ENCODE data around the gene LGALS14.
"Not testable (repeated sequence)": the region's sequence is repeated elsewhere in the genome, so short reads cannot be mapped to it uniquely, and the experiment has no call there.

The LGALS14 gene

GRCh38 chr19:39679056-39679790 lies 25.1 kb upstream of the LGALS14 start:
- H3K4me3 ChIP-seq (ENCODE audit: low read depth, low read length) = no peak overlapping the region
- H3K27ac ChIP-seq = no peak overlapping the region
- in situ Hi-C loops (cut with HindIII; ENCODE audit: low pct_ligation_motif_present, low sequenced_read_pairs) = no loop called here
- TF ChIP-seq, protein P1, sequence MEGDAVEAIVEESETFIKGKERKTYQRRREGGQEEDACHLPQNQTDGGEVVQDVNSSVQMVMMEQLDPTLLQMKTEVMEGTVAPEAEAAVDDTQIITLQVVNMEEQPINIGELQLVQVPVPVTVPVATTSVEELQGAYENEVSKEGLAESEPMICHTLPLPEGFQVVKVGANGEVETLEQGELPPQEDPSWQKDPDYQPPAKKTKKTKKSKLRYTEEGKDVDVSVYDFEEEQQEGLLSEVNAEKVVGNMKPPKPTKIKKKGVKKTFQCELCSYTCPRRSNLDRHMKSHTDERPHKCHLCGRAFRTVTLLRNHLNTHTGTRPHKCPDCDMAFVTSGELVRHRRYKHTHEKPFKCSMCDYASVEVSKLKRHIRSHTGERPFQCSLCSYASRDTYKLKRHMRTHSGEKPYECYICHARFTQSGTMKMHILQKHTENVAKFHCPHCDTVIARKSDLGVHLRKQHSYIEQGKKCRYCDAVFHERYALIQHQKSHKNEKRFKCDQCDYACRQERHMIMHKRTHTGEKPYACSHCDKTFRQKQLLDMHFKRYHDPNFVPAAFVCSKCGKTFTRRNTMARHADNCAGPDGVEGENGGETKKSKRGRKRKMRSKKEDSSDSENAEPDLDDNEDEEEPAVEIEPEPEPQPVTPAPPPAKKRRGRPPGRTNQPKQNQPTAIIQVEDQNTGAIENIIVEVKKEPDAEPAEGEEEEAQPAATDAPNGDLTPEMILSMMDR (IDR thresholded peaks at IDR 0.05; ENCODE audit: low read depth, low read length, missing control alignments) = no peak
- H3K27me3 ChIP-seq (replicated peaks) = no peaks in the 10 kb centered on the region
- DNase-seq = no peak
- no peaks in the 10 kb centered on the region for H3K36me3 ChIP-seq (replicated peaks)

- no peak for DNase-seq
- in situ Hi-C loops (cut with HindIII; ENCODE audit: low pct_ligation_motif_present, low sequenced_read_pairs) = no loop called here
- Histone ChIP-seq H3K27ac (no peak overlapping the region), H3K36me3 (replicated peaks) (no peaks in the 10 kb centered on the region), H3K27me3 (replicated peaks) (no peaks in the 10 kb centered on the region), H3K4me3 (ENCODE audit: low read depth, low read length) (no peak overlapping the region)
- TF ChIP-seq, protein P1 (IDR thresholded peaks at IDR 0.05; ENCODE audit: low read depth, low read length, missing control alignments) = no peak
These were observed 24.5 kb upstream of the LGALS14 start for GRCh38 chr19:39679791-39680168.

- in situ Hi-C loops (cut with HindIII; ENCODE audit: low pct_ligation_motif_present, low sequenced_read_pairs) = no loop called here
- Histone ChIP-seq H3K27me3 (replicated peaks) (no peaks in the 10 kb centered on the region), H3K36me3 (replicated peaks) (no peaks in the 10 kb centered on the region), H3K27ac (no peak overlapping the region), H3K4me3 (ENCODE audit: low read depth, low read length) (no peak overlapping the region)
- TF ChIP-seq, protein P1 (IDR thresholded peaks at IDR 0.05; ENCODE audit: low read depth, low read length, missing control alignments) = no peak
- no peak for DNase-seq
These were observed 23.7 kb upstream of the LGALS14 start for GRCh38 chr19:39680593-39680992.

GRCh38 chr19:39681416-39681815 lies 22.9 kb upstream of the LGALS14 start:
- Histone ChIP-seq H3K27ac (no peak overlapping the region), H3K4me3 (ENCODE audit: low read depth, low read length) (no peak overlapping the region), H3K27me3 (replicated peaks) (no peaks in the 10 kb centered on the region), H3K36me3 (replicated peaks) (no peaks in the 10 kb centered on the region)
- no peak for DNase-seq
- TF ChIP-seq, protein P1 (IDR thresholded peaks at IDR 0.05; ENCODE audit: low read depth, low read length, missing control alignments) = no peak
- in situ Hi-C loops (cut with HindIII; ENCODE audit: low pct_ligation_motif_present, low sequenced_read_pairs) = no loop called here

GRCh38 chr19:39684267-39684666 lies 20.0 kb upstream of the LGALS14 start:
- no peak overlapping the region for H3K4me3 ChIP-seq (ENCODE audit: low read depth, low read length)
- no peaks in the 10 kb centered on the region for H3K36me3 ChIP-seq (replicated peaks)
- no peaks in the 10 kb centered on the region for H3K27me3 ChIP-seq (replicated peaks)
- TF ChIP-seq, protein P1 (IDR thresholded peaks at IDR 0.05; ENCODE audit: low read depth, low read length, missing control alignments) = no peak
- no peak for DNase-seq
- in situ Hi-C loops (cut with HindIII; ENCODE audit: low pct_ligation_motif_present, low sequenced_read_pairs) = no loop called here
- H3K27ac ChIP-seq = no peak overlapping the region

DNA sequence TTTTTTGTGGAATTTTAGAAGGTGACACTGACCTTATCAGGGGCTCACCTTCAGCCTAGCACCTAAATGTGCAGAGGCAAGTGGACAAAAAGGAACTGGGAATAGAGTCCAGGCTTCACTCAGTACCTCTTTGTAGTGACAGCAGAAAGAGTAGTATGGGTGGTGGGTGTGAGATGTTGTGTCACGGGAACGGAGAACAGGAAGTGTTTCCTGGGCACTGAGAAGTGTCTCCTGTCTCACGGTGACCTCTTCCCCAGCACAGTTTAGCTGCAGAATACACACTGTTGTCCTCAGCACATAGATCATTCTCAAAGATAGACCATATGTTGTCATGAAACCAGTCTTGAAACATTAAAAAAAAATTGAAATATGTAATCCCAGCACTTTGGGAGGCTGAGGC lies 17.5 kb upstream of the LGALS14 start:
- no peak for DNase-seq
- in situ Hi-C loops (cut with HindIII; ENCODE audit: low pct_ligation_motif_present, low sequenced_read_pairs) = no loop called here
- Histone ChIP-seq H3K27me3 (replicated peaks) (no peaks in the 10 kb centered on the region), H3K36me3 (replicated peaks) (no peaks in the 10 kb centered on the region), H3K4me3 (ENCODE audit: low read depth, low read length) (no peak overlapping the region), H3K27ac (no peak overlapping the region)
- TF ChIP-seq, protein P1 (IDR thresholded peaks at IDR 0.05; ENCODE audit: low read depth, low read length, missing control alignments) = no peak

GRCh38 chr19:39688637-39689036 lies 15.6 kb upstream of the LGALS14 start:
- H3K27ac ChIP-seq; H3K4me3 ChIP-seq (ENCODE audit: low read depth, low read length); DNase-seq; H3K36me3 ChIP-seq (replicated peaks); H3K27me3 ChIP-seq (replicated peaks); in situ Hi-C loops (cut with HindIII; ENCODE audit: low pct_ligation_motif_present, low sequenced_read_pairs): not testable (repeated sequence)

Data from brain microvascular endothelial cell (primary cell).